SK-N-SH (cell line): ENCODE data around the gene GOLT1A.

ENCODE experiments used
- CTCF ChIP-seq: fragments of 200-600 bp; sonication (generic); IDR thresholded peaks from 2 replicates; pipeline ENCODE4 v1.6.1; 2017; ENCODE audit warnings: antibody characterized with exemption, mild to moderate bottlenecking, moderate library complexity
- NFIC ChIP-seq: IDR thresholded peaks from 2 replicates; pipeline ENCODE4 v1.4.0; 2012; ENCODE audit warnings: borderline replicate concordance
- RAD21 ChIP-seq: IDR thresholded peaks from 2 replicates; pipeline ENCODE4 v1.6.1; 2012; ENCODE audit warnings: mild to moderate bottlenecking, low read length

GRCh38 chr1:204249736-204250427, 36.1 kb upstream of the GOLT1A start:
- no peak for TF ChIP-seq CTCF
- no peak for TF ChIP-seq NFIC
- no peak for TF ChIP-seq RAD21
